Activated CD4-positive, alpha-beta T cell treated with anti-CD3 and anti-CD28 coated beads for 36 hours (primary cell): ENCODE measurements around the gene TPM2. TPM values are rescaled to one million over a fixed set of nuclear protein-coding genes. Genes with fewer than 3 reads are reported as not detected.

Source experiments
- ATAC-seq: fragments of 200-7000 bp; cut with Tn5 transposase; one replicate; pipeline ENCODE4 v1.10.0; 2021; ENCODE audit warnings: mild to moderate bottlenecking, moderate library complexity
- CTCF ChIA-PET: fragments of 350-600 bp; sonication (Branson Sonifier 250); formaldehyde crosslinking; loops from one replicate; lab custom pipeline; 2021; ENCODE audit warnings: antibody characterized with exemption; lab: Charles Lee
- POLR2A ChIA-PET: fragments of 350-600 bp; sonication (Branson Sonifier 250); formaldehyde crosslinking; loops from one replicate; lab custom pipeline; 2021; ENCODE audit warnings: antibody characterized with exemption, inconsistent platforms; lab: Charles Lee
- DNase-seq: peaks from one replicate; pipeline ENCODE4 v3.0.0-alpha.2; 2020
- H3K27ac Mint-ChIP-seq: one replicate; pipeline ENCODE4 v1.8.0; 2021; ENCODE audit warnings: mixed read lengths
- H3K27me3 Mint-ChIP-seq: one replicate; pipeline ENCODE4 v1.8.0; 2021; ENCODE audit warnings: mixed read lengths
- H3K36me3 Mint-ChIP-seq: one replicate; pipeline ENCODE4 v1.8.0; 2021; ENCODE audit warnings: low read depth, mixed read lengths
- H3K4me1 Mint-ChIP-seq: one replicate; pipeline ENCODE4 v1.8.0; 2021; ENCODE audit warnings: mixed read lengths
- H3K4me3 Mint-ChIP-seq: one replicate; pipeline ENCODE4 v1.8.0; 2021; ENCODE audit warnings: mild to moderate bottlenecking, moderate library complexity, mixed read lengths
- H3K9me3 Mint-ChIP-seq: one replicate; pipeline ENCODE4 v1.8.0; 2021; ENCODE audit warnings: low read depth, mixed read lengths
- intact Hi-C, 2 experiments: fragments of 100-400 bp; cut with DNase I in 1 of 2; cut with micrococcal nuclease in 1 of 2; formaldehyde crosslinking; loops; one replicate each; pipeline versions ENCODE4 v1.14.2 to v1.15.1; 2022 to 2024; cut with DNase I, micrococcal nuclease
- total RNA-seq, 2 experiments: library from RNA; stranded (reverse); gene quantifications; one replicate each; pipeline ENCODE4 v1.2.3, GENCODE V29; 2021

Gene TPM2
- total RNA-seq, 2 experiments from 2014 or later = 4.3 to 5.5 TPM

DNA sequence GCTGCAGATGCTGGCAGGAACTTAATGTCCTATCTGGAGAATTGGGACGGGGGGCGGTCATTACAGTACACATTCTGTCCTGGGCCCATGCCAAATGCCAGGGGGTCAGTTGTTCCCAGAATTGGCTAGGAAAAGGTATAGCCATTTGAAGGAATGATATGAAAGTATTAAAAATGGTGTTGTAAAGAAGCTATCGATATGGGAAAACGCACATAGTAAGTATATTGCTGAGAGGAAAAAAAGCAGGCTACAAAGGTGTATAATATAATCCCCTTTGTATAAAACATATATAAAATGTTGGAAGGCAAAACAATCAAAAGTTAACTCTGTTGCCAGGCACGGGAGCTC is 24.3 kb downstream of the TPM2 start:
- POLR2A ChIA-PET = interaction anchor here (1.7 kb wide), 2 partner anchors 15 to 23 kb away, joined by 3 to 7 read pairs; partner anchors contain the start of gene SIT1
- peaks cover 23% of the 10 kb centered on the region for H3K36me3 Mint-ChIP-seq
- CTCF ChIA-PET = interaction anchor here (0.6 to 2.6 kb wide), 13 partner anchors 8 to 71 kb away, joined by 3 to 20 read pairs (median 4); partner anchors contain the start of genes CCDC107 and RMRP
- no peak for ATAC-seq
- peak overlapping the region; percentile 75 for H3K4me3 Mint-ChIP-seq
- intact Hi-C loops = loop anchor here in 1 of 2 experiments (1.0 kb wide), 2 partner anchors 23 to 164 kb away; partner anchors contain the start of gene TMEM8B
- H3K27me3 Mint-ChIP-seq = no peaks in the 10 kb centered on the region
- H3K27ac Mint-ChIP-seq = peak overlapping the region; percentile 57
- no peak for DNase-seq
- H3K4me1 Mint-ChIP-seq = peaks cover 41% of the 10 kb centered on the region
- no peaks in the 10 kb centered on the region for H3K9me3 Mint-ChIP-seq

DNA sequence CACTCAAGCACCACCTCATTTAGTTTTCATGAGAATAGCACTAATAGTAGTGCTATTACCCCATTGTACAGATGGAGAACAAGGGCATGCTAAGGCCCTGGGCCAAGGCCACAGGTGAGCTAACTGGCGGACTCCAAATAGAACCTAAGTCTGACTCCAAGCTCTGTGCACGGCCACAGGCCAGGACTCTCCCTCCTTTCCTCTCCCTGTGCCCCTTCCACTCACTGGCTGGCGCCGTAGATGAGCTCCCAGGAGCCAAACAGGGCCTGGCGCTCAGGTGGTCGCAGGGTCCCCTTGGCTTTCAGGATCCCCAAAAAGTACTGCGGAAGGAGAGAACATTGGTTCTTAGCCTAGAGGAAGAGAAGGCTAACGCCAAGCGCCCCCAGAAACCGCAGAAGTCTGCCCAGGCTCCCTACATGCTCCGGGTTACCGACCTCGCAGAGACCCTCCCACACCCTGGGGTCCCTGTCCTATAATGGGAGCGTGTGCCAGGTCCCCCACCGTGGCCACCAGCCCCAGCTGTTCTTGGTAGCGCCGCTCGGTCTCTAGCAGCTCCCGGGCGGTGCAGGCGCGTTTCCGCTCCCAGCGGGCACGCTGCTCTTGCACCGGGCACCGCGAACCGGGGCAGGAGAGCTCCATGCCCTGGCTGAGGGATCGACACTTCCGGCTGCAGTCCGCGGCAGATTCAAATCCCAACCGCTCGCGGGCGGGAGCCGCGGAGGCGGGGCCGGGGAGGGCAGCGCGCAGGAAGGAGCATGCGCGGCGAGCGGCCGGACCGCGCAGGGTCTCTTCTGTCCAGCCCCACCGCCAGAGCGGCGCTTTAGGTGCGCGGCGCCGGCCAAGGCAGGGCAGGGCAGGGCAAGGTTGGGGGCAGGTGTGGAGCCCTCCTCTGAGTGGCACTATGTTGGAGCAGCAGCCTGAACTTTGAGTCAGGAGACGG is 24.9 kb downstream of the TPM2 start, which contains the start of gene ARHGEF39:
TSS of gene ARHGEF39 (minus strand) at position 665 of the 940 bp plus-strand sequence. CDS start at position 639, 26 bp downstream.
- Mint-ChIP-seq H3K4me1 (peaks cover 47% of the 10 kb centered on the region), H3K27me3 (no peaks in the 10 kb centered on the region), H3K27ac (peak within 1 kb of the TSS; percentile 59), H3K4me3 (peak within 1 kb of the TSS; percentile 75), H3K9me3 (no peaks in the 10 kb centered on the region), H3K36me3 (peaks cover 27% of the 10 kb centered on the region)
- ChIA-PET POLR2A (interaction anchor here (0.6 to 1.7 kb wide), 4 partner anchors 15 to 62 kb away, joined by 3 to 9 read pairs (median 5); partner anchors contain the start of gene SIT1), CTCF (interaction anchor here (0.6 to 2.6 kb wide), 21 partner anchors 10 to 445 kb away, joined by 3 to 20 read pairs (median 4); no protein-coding TSS in a partner anchor)
- DNase-seq (peak; percentile 86), ATAC-seq (peak; percentile 92)
- intact Hi-C loops = loop anchor here in 1 of 2 experiments (1.0 kb wide), 2 partner anchors 24 to 164 kb away; partner anchors contain the start of gene TMEM8B

DNA sequence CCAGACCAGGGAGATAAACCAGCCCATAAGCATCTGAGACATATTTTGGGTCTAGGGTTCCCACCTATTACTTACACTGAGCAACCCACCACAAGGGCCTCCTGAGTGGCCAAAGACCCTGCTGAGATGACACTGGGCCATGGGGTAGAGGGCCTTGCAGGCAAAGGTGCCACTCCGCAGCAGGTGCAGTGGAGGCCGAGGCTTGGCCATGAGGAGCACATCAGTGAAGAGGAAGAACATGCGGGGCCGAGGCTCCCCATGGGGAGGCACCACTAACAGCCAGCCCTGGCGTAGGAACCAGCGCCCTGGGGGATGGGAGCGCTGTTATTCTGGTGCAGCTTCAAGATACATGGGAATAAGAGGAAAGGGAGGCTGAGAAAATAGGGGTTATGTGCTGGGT is 27.3 kb downstream of the TPM2 start:
- CTCF ChIA-PET = interaction anchor here (0.6 to 2.6 kb wide), 3 partner anchors 10 to 33 kb away, joined by 3 to 23 read pairs (median 4); no protein-coding TSS in a partner anchor
- no peak for ATAC-seq
- intact Hi-C loops = no loop called here
- Mint-ChIP-seq H3K36me3 (peaks cover 37% of the 10 kb centered on the region), H3K27ac (peak overlapping the region; percentile 74), H3K27me3 (peaks cover 2% of the 10 kb centered on the region), H3K4me1 (peaks cover 63% of the 10 kb centered on the region), H3K9me3 (no peaks in the 10 kb centered on the region), H3K4me3 (peak overlapping the region; percentile 9)
- no peak for DNase-seq
- POLR2A ChIA-PET = no interaction called here

DNA sequence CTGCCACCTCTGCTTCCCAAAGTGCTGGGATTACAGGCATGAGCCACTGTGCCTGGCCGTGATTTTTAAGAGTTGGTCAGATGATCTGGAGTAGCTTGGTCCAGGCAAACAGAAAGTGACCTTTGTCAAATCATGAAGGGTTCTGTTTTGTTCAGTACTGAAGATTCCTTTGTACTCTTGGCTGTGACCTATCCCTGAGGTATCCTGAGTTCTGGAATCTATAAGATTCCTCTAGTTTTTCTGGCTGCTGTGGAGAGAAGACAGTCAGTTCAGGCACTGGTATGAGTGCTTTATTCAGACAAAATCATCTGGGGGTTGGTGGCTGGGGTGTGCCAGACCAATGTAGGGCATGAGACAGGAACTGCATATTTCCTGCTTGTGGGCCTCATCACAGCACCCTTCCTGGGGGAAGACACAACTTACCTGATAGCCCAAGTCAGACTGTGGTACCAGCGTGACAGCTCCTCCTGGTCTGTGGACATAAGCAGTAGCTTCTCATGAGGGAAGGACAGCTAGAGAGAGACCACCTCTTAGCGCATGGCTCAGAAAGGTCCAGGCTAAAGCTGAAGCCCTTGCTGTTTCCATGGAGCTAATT is 27.9 kb downstream of the TPM2 start:
- peaks cover 69% of the 10 kb centered on the region for H3K4me1 Mint-ChIP-seq
- DNase-seq = no peak
- no peak for ATAC-seq
- H3K9me3 Mint-ChIP-seq = no peaks in the 10 kb centered on the region
- ChIA-PET CTCF (interaction anchor here (0.6 to 6.7 kb wide), 10 partner anchors 10 to 67 kb away, joined by 3 to 89 read pairs (median 4); partner anchors contain the start of gene SIT1), POLR2A (interaction anchor here (1.0 kb wide), 1 partner anchor 71 kb away, joined by 3 read pairs; the partner anchor contains the start of genes CREB3 and TLN1)
- peaks cover 37% of the 10 kb centered on the region for H3K36me3 Mint-ChIP-seq
- peak overlapping the region; percentile 6 for H3K4me3 Mint-ChIP-seq
- peaks cover 2% of the 10 kb centered on the region for H3K27me3 Mint-ChIP-seq
- peak overlapping the region; percentile 74 for H3K27ac Mint-ChIP-seq
- intact Hi-C loops = no loop called here

DNA sequence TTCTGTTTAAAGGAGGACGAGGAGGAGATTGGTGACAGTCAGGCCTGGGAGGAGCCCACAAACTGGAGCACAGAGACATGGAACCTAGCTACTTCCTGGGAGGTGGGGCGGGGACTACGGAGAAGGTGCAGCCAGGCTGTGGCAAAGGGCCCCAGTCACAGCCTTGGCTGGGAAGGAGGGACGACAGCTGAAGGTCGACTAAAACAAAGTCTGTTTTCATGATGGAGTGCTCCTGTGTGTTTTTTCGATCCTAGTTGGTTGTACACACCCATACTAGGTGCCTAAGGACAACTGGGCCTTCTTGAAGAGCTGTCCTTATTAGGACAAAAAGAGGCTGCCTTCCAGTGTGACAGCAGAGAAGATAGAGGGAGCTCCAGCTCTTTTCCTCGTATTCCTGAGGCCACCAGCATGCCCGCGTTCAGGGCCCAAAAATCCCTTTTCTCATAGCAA is 28.7 kb downstream of the TPM2 start:
- peaks cover 2% of the 10 kb centered on the region for H3K27me3 Mint-ChIP-seq
- intact Hi-C loops = no loop called here
- CTCF ChIA-PET = interaction anchor here (0.6 to 6.7 kb wide), 10 partner anchors 12 to 68 kb away, joined by 3 to 89 read pairs (median 4); partner anchors contain the start of genes CA9 and SIT1

DNA sequence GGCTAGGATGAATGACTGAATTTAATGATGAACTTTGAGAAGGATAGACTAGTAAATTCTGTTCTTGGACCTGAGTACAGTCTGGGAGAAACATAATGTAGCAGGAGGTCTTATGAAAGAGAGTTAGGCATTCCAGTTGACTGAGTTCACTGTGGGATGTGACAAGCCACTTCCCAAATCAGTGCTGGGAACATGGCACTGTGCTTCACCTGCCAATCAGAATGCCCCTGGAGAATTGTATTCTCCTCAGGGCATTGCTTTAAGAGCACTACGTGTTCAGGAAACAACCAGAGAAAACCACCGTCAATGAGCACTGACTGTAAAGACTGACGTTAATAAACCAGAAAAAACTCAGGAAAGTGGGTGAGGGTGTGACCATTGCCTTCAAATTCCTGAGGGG is 30.4 kb downstream of the TPM2 start:
- no peak for DNase-seq
- ATAC-seq = no peak
- Mint-ChIP-seq H3K27ac (peak overlapping the region; percentile 82), H3K4me1 (peaks cover 76% of the 10 kb centered on the region), H3K36me3 (peaks cover 37% of the 10 kb centered on the region), H3K27me3 (peaks cover 2% of the 10 kb centered on the region), H3K9me3 (no peaks in the 10 kb centered on the region), H3K4me3 (peak overlapping the region; percentile 80)
- POLR2A ChIA-PET = no interaction called here
- CTCF ChIA-PET = interaction anchor here (0.7 to 6.7 kb wide), 15 partner anchors 12 to 1013 kb away, joined by 3 to 89 read pairs (median 4); partner anchors contain the start of genes CREB3, GALT, SIT1 and TLN1
- intact Hi-C loops = loop anchor here (2.0 to 10.0 kb wide), 11 partner anchors 38 to 672 kb away; partner anchors contain the start of genes GBA2 (in 2 of the 2), RGP1 (in 2 of the 2), ATOSB (in 1 of the 2) and CD72 (in 1 of the 2)

More for the DNA sequence above, 28.7 kb downstream of the TPM2 start:
- Mint-ChIP-seq H3K27ac (peak overlapping the region; percentile 1), H3K4me1 (peaks cover 77% of the 10 kb centered on the region), H3K4me3 (no peak overlapping the region), H3K36me3 (peaks cover 37% of the 10 kb centered on the region), H3K9me3 (no peaks in the 10 kb centered on the region)
- POLR2A ChIA-PET = interaction anchor here (0.8 to 1.0 kb wide), 2 partner anchors 19 to 72 kb away, joined by 3 read pairs; partner anchors contain the start of genes CREB3 and TLN1
- ATAC-seq (no peak), DNase-seq (no peak)

DNA sequence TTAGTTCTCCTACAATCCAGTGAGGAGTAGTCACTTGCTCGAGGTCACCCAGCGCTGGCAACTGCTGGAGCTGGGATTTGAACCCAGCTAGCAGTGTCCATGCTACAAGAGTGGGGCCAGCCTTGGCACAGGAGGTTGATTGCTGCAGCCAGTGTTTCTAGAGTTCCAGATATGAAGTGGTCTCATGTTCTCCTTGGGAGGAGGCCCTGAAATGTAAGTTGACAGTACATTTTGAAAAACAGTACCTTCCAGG is 30.8 kb downstream of the TPM2 start:
- Mint-ChIP-seq H3K27me3 (peaks cover 2% of the 10 kb centered on the region), H3K4me3 (peak overlapping the region; percentile 80), H3K36me3 (peaks cover 37% of the 10 kb centered on the region), H3K27ac (peak overlapping the region; percentile 82), H3K9me3 (no peaks in the 10 kb centered on the region), H3K4me1 (peaks cover 72% of the 10 kb centered on the region)
- CTCF ChIA-PET = interaction anchor here (0.7 to 6.7 kb wide), 17 partner anchors 11 to 1013 kb away, joined by 3 to 89 read pairs (median 4); partner anchors contain the start of genes CREB3, GALT, SIT1 and TESK1
- intact Hi-C loops = loop anchor here (1.0 to 10.0 kb wide), 16 partner anchors 37 to 672 kb away; partner anchors contain the start of genes GBA2 (in 2 of the 2), RGP1 (in 2 of the 2), ATOSB (in 1 of the 2) and CD72 (in 1 of the 2)
- POLR2A ChIA-PET = interaction anchor here (1.3 kb wide), 1 partner anchor 29 kb away, joined by 3 read pairs; no protein-coding TSS in a partner anchor
- ATAC-seq = peak; percentile 1
- peak; percentile 45 for DNase-seq

DNA sequence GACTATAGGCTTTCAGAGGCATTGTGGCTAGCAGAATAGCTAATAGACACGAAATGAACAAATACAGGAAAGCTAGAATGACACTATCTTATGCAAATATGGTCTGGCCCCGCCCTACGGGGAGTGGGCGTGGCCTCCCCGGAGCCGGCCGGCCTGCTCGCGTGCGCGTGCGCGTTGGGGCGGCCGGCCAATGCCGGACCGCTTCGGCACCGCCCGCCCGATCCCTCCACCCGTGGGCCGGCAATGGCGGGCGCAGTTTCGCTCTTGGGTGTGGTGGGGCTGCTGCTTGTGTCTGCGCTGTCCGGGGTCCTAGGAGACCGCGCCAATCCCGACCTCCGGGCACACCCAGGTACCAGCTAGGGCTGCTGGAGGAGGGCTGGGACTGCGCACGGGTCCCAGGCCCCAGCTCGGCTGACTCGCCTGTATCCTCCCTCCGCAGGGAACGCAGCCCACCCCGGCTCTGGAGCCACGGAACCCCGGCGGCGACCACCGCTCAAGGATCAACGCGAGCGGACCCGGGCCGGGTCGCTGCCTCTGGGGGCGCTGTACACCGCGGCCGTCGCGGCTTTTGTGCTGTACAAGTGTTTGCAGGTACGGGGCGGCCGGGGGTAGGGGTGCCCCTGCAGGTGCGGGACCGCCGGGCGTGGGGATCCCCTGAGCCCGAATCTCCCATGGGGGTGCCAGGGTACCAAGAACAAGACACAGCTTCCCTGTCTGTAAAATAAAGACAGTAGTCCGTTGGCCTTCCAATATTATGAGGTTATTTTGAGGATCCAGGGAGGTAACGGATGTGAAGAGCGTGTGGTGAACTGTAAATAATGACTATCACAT is 31.4 kb downstream of the TPM2 start, which contains the start of gene CCDC107:
TSS of gene CCDC107 (plus strand) at position 156 of the 831 bp plus-strand sequence. CDS start at position 244, 88 bp downstream.
- peak within 1 kb of the TSS; percentile 98 for H3K27ac Mint-ChIP-seq
- peak; percentile 63 for ATAC-seq
- H3K27me3 Mint-ChIP-seq = peaks cover 2% of the 10 kb centered on the region
- H3K4me1 Mint-ChIP-seq = peaks cover 68% of the 10 kb centered on the region
- peak within 1 kb of the TSS; percentile 80 for H3K4me3 Mint-ChIP-seq
- peak; percentile 87 for DNase-seq
- POLR2A ChIA-PET = interaction anchor here (0.7 to 1.4 kb wide), 4 partner anchors 10 to 74 kb away, joined by 3 to 4 read pairs (median 3); partner anchors contain the start of gene CREB3
- intact Hi-C loops = loop anchor here (1.0 to 10.0 kb wide), 16 partner anchors 38 to 671 kb away; partner anchors contain the start of genes GBA2 (in 2 of the 2), RGP1 (in 2 of the 2), ATOSB (in 1 of the 2) and CD72 (in 1 of the 2)
- CTCF ChIA-PET = interaction anchor here (0.5 to 6.7 kb wide), 33 partner anchors 8 to 1012 kb away, joined by 3 to 89 read pairs (median 4); partner anchors contain the start of genes CA9, CD72, CREB3 and GALT
- H3K36me3 Mint-ChIP-seq = peaks cover 37% of the 10 kb centered on the region
- H3K9me3 Mint-ChIP-seq = no peaks in the 10 kb centered on the region

DNA sequence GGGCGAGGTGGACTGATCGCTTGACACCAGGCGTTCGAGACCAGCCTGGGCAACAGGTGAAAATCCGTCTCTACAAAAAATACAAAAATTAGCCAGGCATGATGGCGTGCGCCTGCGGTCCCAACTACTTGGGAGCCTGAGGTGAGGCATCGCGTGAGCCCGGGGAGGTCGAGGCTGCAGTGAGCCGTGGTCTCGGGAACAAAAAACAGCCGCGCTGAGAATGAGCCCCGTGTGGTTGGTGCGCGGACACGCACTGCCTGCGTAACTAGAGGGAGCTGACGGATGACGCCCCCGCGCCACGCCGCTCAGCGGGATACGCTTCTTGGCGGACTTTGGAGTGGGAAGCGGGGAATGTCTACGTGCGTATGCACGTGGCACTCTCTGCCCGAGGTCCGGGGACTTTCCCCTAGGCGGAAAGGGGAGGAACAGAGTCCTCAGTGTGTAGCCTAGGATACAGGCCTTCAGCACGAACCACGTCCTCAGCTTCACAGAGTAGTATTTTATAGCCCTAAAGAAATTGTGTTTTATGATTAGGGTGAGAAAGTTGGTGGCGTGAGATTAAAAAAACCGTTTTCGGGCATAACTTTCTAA is 32.1 kb downstream of the TPM2 start, which contains the start of gene RMRP:
TSS of gene RMRP (minus strand) at position 474 of the 591 bp plus-strand sequence.
- peak; percentile 95 for ATAC-seq
- Mint-ChIP-seq H3K27ac (peak within 1 kb of the TSS; percentile 98), H3K27me3 (peaks cover 2% of the 10 kb centered on the region)

More for the DNA sequence above, 32.1 kb downstream of the TPM2 start, which contains the start of gene RMRP:
- Mint-ChIP-seq H3K36me3 (peaks cover 31% of the 10 kb centered on the region), H3K4me1 (peaks cover 64% of the 10 kb centered on the region), H3K9me3 (no peaks in the 10 kb centered on the region), H3K4me3 (peak within 1 kb of the TSS; percentile 80)
- ChIA-PET CTCF (interaction anchor here (0.5 to 6.7 kb wide), 28 partner anchors 8 to 994 kb away, joined by 3 to 89 read pairs (median 4); partner anchors contain the start of genes CA9, CD72, CREB3 and SIT1), POLR2A (interaction anchor here (0.7 to 1.4 kb wide), 4 partner anchors 9 to 75 kb away, joined by 3 to 4 read pairs (median 3); partner anchors contain the start of gene CREB3)
- intact Hi-C loops = loop anchor here (1.0 to 10.0 kb wide), 19 partner anchors 10 to 670 kb away; partner anchors contain the start of genes CREB3 (in 2 of the 2), GBA2 (in 2 of the 2), RGP1 (in 2 of the 2) and TLN1 (in 2 of the 2)
- DNase-seq = peak; percentile 97
